Epidermal melanocyte (primary cell): Measurements from ENCODE around the gene BARD1.
"Not testable (repeated sequence)": the region's sequence is repeated elsewhere in the genome, so short reads cannot be mapped to it uniquely, and the experiment has no call there.

ENCODE experiments used
- DNase-seq: peaks from one replicate; pipeline ENCODE4 v3.0.0; 2011; ENCODE audit warnings: low spot score; ENCODE audit not compliant: insufficient read length

BARD1 gene

GRCh38 chr2:214772443-214773015 lies 37.0 kb downstream of the BARD1 start:
- DNase-seq = no peak

GRCh38 chr2:214765180-214765579 lies 44.3 kb downstream of the BARD1 start:
- DNase-seq = no peak

GRCh38 chr2:214753455-214753854 lies 56.0 kb downstream of the BARD1 start:
- DNase-seq = no peak

- no peak for DNase-seq
Measured at GRCh38 chr2:214750529-214750928, 59.0 kb downstream of the BARD1 start.

- no peak for DNase-seq
Measured at GRCh38 chr2:214747992-214748391, 61.5 kb downstream of the BARD1 start.

- no peak for DNase-seq
Measured at GRCh38 chr2:214742119-214742518, 67.4 kb downstream of the BARD1 start.

GRCh38 chr2:214740867-214741395 lies 68.6 kb downstream of the BARD1 start:
- DNase-seq = no peak

- no peak for DNase-seq
Measured at GRCh38 chr2:214737188-214737587, 72.3 kb downstream of the BARD1 start.

- DNase-seq = no peak
Measured at GRCh38 chr2:214730800-214731407, 78.6 kb downstream of the BARD1 start.

- DNase-seq = no peak
Measured at GRCh38 chr2:214730248-214730647, 79.2 kb downstream of the BARD1 start.

GRCh38 chr2:214724741-214725140 lies 84.7 kb downstream of the BARD1 start:
- DNase-seq = no peak

- DNase-seq = not testable (repeated sequence)
Measured at GRCh38 chr2:214717837-214718236, 91.6 kb downstream of the BARD1 start.

- no peak for DNase-seq
Measured at GRCh38 chr2:214716811-214717560, 92.5 kb downstream of the BARD1 start.

GRCh38 chr2:214715025-214715424 lies 94.5 kb downstream of the BARD1 start:
- no peak for DNase-seq

- DNase-seq = no peak
Measured at GRCh38 chr2:214713080-214713830, 96.2 kb downstream of the BARD1 start.

- no peak for DNase-seq
Measured at GRCh38 chr2:214710729-214711128, 98.8 kb downstream of the BARD1 start.

GRCh38 chr2:214706986-214707385 lies 102.5 kb downstream of the BARD1 start:
- DNase-seq = no peak

- DNase-seq = no peak
Measured at GRCh38 chr2:214699236-214699635, 110.2 kb downstream of the BARD1 start.

GRCh38 chr2:214696681-214697080 lies 112.8 kb downstream of the BARD1 start:
- DNase-seq = no peak

GRCh38 chr2:214695789-214696188 lies 113.7 kb downstream of the BARD1 start:
- no peak for DNase-seq

- DNase-seq = not testable (repeated sequence)
Measured at GRCh38 chr2:214683557-214683956, 125.9 kb downstream of the BARD1 start.

- no peak for DNase-seq
Measured at GRCh38 chr2:214679736-214680135, 129.7 kb downstream of the BARD1 start.
